HG03196 (cell line): ENCODE results near the gene HOXA3.

Source experiments
- ATAC-seq: cut with Tn5 transposase; IDR thresholded peaks from one replicate; pipeline ENCODE4 v1.9.1; 2021; ENCODE audit not compliant: unreplicated experiment

Gene HOXA3

DNA sequence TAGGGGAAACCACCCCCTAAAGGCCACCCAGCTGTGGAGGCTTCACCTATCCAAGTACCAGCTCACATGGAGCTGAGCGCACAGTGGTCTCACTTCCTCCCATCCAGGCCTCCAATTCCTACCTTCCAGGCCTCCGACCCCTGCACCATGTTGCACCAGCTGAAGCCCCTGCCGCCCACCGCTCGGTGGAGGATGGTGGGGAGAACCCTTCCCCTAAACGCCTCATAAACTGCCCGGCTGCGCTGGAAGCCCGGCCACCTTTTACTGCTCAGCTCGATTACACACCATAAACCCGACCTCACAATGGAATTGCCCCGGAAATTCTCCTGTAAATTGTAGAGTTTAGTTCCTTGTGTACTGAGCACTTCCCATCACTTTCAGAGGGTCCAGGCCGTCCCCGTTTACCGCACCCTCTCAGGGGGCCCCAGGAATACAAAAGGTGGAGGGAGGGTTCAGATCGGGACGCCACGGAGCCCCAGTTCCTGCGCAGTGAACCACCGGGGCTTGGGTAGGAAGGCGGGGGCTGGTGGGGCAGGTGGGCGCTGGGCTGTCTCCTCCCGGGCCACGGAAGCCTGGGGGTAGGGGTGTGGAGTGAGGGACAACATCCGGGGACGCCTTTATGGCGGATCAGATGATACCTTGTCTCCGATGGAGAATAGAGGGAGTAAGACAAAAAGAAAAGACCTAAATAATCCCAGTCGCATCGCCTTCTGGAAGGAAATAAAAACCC, 5.5 kb upstream of the HOXA3 start:
- no peak for ATAC-seq

DNA sequence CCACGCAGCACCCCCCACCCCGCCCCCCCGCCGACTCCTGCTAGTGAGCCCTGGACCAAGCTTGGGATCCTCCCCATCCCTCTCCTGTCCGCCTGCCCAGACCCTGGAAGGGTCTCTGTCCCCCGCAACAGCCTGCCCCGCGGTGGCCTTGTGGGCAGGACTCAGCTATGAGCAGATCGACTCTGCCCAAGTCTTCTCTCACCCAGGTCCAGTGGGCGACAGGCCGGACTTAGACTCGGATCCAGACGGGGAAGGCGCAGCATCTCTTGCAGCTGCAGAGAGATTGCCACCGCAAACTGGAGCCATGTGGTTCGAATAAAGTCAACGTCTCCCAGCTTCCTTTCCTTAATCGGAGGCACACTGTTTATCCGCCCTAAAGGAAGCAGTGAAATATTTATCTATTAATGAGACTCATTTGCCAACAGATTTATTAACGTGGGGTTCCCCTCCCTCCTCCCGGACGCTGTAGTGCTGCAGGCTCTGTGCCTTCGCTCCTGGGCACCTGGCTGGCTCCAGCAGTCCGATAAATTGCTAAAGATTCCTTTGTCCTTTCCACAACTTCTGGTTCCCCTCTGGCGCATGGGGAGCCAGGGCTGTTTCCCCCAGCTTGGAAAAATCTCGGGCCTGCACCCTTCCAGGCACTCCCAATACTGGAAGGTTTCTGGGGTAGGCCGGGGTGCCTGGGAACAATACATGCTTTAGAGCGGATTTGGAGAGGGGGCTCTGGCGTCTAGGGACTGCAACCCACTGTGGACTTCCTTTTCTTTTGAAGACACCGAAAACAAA, 4.7 kb upstream of the HOXA3 start:
- ATAC-seq: no peak

DNA sequence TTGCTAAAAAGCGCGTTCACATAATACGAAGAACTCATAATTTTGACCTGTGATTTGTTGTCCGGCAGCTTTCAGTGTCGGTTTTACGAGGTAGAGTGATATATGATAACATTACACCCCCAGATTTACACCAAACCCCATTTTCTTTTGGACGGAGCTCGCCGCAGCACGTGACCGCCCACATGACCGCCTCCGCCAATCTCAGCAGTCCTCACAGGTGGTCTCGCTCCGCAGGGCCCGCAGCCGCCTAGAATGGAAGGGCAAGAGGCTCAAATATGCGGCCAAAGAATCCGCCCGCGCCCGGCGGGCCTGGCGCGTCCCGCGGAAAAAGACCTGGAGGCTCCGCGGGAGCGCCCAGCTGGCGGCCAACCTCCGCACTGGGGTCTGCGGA, 4.1 kb upstream of the HOXA3 start, which contains the start of gene HOXA7:
Gene HOXA7, minus strand, starts transcription at position 168 of the 391 bp plus-strand sequence. Its CDS starts 130 bp downstream, at position 38.
- ATAC-seq: no peak

DNA sequence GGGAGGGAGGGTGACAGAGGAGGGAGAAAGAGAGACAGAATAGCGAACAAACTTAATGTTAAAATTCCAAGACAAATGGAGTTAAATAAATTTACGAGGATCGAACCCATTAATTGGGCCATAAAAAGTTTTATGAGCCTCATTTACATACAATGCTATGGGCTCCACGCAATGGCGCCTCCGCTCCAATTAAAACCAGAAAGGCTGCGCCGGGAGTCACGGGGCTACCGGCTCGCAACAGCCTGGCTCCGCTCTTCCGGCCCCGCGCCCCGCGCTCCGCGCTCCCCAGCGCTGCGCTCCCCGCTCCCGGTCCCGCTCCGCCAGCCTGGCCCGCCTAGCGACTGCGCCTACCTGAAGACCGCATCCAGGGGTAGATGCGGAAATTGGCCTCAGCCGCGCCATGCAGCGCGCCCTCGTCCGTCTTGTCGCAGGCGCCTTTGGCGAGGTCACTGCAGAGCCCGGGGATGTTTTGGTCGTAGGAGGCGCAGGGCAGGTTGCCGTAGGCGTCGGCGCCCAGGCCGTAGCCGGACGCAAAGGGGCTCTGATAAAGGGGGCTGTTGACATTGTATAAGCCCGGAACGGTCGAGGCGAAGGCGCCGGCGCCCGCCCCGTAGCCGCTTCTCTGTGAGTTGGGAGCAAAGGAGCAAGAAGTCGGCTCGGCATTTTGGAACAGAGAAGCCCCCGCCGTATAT, 3.6 kb upstream of the HOXA3 start:
- ATAC-seq: no peak

DNA sequence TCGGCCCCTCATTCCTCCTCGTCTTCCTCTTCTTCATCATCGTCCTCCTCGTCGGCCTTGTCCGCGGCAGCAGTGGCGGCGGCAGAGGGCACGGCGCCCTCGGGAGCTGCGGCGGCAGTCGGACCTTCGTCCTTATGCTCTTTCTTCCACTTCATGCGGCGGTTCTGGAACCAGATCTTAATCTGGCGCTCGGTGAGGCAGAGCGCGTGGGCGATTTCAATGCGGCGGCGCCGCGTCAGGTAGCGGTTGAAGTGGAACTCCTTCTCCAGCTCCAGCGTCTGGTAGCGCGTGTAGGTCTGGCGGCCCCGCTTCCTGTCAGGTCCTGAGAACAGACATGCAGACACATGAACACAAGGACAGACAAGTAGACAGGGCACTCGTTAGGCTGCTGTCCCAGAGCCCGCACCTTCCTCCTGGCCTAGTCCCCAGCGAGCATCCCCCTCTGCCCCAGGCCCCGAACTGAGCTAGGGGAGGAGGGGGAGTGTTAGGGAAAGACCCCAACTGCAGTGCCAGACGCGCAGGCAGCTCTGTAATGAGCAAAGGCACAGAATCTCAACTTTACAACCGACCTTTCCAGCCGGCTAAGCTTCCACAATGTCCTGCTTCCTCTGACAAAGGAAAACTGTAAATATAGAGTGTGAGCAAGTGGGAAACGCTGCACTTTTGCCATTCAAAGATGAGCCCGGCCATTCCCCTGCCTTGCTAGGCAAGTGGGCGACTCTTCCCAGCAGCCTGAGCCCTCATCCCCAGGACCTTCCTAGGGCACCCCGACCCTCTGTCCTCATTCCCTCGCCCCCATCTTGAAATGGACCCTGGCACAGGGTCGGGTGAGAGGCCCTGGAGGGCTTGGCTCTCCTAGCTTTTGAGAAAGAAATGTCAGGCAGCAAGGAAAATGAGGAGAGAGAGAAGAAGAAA, 2.8 kb upstream of the HOXA3 start:
- no peak for ATAC-seq

DNA sequence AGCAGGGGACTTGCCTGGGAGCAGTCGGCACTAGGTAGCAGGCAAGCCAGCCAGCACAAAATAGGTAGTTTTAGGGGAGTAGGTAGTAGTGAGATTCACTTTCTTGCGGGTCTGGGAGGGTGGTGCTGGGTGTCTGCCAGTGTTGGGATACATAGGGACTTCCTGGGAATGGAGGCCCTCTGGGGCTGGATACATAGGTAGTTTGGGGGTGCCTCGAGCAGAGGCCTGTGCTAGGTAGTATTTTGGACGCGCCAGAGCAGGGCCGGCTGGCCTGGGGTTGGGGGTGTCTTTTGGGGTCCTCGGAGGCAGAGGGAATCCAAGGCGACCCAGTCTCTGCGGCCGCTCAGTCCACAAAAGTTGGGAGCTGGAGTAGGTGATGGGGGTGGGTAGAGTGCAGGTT, 2.0 kb upstream of the HOXA3 start:
- ATAC-seq: no peak

DNA sequence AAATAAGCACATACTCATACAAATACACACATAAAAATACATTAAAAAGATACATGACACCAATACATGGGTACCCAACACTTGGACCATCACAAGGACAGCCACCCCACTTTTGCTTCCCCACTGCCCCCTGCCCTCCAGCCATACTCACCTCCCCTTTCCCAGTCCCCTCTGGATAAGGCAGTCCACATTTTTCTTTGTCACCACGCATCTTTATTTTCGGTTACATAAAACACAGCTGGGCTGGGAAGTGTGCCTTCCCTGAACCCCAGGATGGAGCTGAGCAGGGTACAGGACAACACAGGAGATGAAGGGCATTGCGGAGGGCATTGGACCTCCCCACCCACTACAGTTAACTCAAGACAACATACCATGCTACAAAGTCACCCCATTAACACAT, 1.1 kb upstream of the HOXA3 start:
- ATAC-seq: no peak

DNA sequence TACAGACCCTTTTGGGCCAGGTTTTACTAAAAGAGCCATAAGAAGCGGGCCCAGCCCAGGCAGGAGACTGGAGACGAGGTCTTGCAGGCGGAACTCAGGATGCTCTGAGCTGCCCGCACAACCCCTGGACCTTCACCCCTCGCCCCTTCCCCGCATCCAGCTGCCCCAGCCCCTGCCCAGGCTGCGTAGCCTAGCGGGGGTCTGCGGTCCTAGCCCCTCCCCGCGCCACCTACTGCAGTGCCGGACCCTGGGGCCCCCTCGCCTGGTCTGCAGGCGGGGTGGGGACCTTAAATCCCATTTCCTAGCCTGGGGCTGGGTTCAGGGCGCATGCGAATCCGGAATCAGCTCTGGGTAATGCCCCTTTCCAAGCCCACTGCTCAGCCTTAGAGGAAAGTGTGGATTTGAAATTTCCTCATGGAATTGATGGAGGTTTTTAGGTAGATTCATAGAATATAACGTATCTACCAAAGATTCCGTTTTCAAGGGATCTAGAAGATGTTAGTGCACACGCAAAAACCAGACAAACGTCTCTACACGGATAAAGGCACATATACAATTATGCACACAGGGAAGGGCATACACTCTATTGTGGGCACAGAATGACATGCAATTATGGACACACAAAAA, 546 bp upstream of the HOXA3 start:
- no peak for ATAC-seq

DNA sequence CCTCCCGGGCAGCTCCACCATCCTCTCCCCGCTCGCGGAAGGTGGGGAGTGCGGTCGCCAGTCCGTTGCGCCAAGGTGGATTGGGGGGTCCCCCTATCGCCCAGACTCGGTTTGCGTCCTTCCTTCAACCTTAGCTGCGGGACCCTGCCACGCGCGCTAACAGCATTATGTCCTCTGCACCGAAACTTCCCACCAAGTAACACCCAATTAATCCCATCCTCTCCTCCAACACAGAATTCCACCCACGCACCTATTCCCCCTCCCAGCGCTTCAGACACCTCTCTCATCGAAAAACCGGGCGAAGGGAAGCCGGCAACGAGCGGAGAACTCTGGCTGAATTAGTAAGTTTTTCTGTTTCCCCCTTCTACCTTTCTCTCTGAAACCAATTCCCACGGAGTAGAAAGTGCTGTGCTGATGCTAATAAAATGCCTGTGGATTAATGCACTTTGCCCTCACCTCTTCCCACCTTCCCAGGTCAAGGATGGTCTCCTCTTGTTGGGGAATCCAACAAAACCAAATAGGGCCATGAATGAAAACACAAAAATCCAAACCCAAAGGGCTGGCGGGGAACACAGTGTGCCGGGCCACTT, 947 bp downstream of the HOXA3 start:
- no peak for ATAC-seq

DNA sequence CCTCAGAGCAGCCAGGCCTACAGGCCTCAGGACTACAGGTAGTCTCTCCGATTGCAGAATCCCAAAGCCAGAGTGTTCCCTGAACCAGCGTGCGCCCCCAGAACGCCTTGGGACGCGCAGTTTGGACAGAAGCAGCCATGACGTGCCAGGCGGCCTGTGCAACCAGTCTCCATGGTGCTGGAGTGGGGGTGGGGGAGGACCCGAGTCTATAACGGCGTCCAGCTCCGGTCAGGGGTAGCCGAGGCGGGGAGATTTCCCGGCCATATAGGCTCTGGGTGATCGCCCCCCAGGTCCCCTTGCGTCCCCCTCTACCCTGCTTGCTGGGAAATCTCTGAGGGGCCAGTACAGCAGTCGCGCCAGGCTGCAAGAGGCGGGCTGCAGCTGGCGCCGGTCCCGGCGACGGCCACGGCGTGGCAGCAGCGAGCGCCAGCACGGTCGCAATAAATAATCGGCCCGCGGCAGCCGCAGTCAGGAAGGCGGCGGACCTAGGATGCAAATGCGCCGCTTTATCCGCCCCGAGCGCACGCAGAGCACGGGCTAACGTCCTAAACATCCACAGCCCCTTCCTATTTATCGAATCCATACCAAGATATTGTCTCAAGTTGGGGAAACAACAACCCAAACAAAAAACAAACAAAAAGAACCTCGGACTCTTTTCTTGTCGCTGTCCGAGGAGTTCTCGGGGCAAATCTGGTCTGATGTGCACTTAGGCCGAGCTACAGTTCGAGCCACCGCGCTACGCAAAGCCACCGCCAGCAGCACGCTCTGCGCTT, 1.6 kb downstream of the HOXA3 start:
- peak; percentile 54 for ATAC-seq

DNA sequence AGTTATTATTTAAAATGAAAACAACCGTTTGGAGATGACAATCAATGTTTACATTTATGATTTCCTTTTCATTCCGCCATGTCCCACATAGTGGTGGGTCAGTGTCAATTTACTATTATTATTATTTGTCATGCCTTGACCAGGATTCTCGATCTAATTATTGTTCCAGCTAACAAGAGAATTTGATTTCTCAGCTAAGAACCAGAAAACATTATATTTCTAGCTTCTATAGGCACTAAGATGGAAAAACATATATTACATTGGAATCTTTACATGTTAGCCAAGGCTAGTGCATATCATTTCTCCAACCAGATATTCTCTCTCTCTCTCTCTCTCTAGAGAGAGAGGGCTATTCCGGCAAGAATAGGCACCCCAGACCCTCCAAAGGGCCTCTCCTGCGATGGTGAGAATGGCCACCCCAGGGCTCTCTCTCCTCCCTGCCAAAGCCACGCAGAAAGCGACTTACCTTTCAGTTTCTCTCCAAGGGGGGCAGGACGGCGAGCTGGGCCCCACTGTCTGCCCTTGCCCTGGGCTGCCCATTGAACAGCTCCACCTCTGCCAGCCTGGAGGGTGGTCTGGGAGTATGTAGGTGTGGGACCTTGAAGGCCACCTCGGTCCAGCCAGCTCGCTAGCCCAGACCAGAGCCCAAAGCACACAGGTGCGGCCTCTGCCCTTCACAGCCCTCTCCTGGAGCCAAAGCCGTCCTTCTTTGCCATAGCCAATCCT, 2.4 kb downstream of the HOXA3 start:
- ATAC-seq: no peak

DNA sequence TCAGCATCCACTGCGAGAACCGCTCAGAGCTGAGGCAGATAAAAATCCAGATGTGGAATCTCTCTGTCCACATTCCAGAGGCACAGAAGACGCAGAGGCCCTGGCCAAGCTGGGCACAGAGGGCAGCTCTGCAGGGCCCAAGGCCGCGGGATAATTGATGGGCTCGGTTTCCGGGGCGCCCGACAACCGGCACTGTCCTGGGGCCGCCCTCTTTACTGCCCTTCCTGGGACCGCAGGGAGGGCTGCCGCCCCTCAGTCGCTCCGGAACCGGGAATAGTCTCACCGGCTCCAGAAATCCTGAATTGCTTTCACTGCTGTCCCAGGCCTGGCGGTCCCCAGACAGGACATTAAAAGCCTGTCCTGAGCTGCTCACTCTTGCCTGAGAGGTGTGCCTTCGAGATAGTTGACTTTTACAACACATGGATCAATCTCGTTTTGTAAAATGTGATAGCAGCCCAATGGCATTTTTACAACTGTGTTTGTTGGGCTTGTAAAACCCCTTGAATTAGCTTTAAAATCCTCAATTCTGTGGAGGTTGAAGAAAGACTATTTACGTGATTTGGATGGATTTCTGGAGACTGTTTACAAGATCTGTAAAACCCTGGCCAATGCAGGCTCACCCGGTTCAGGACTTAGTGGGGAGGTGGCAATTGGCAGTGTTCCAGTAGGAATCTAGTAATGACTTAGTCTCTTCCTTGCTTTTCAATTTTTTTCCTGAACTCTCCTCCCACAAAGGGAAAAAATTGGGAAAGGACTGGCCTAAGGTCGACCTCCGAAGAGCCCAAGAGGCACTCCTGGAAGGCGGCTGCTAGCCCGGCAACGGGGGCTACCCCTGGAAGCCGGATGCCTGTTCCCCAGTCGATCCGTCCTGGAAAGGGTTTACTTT, 3.4 kb downstream of the HOXA3 start:
- ATAC-seq: no peak

DNA sequence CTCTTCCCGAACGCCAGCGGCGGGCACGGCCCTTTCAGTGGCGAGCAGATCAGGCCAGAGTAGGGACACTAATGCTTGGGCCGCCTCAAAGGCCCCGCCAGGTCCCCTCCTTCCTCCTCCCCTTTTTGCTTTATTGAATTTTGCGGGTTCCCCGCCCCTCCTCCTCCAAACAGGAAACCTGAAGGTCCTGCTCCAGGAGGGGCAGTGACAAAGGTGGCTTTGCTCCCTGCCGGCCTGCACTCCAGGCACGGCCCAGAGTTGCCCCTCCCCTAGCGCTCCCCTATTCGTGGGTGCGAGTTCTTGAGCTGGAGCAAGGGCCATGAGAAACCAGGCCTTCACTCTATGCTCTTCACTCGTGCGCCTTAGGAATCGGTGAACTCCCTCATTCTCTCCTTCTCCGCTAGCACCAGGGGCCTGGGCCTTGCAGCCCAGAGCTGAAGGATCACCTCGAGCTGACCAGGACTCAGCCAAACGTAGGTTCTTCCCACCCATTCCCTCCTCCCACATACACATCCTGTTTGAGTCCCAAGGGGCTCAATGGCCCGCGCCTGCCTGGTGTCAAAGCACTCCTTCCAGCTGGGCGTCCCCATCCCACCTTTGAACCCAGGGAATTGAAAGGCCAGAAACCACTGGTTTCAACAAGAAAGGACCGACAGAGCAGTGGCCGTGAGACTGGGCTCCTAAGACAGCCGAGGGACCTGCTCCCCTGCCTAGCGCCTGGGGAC, 4.2 kb downstream of the HOXA3 start:
- ATAC-seq: no peak

DNA sequence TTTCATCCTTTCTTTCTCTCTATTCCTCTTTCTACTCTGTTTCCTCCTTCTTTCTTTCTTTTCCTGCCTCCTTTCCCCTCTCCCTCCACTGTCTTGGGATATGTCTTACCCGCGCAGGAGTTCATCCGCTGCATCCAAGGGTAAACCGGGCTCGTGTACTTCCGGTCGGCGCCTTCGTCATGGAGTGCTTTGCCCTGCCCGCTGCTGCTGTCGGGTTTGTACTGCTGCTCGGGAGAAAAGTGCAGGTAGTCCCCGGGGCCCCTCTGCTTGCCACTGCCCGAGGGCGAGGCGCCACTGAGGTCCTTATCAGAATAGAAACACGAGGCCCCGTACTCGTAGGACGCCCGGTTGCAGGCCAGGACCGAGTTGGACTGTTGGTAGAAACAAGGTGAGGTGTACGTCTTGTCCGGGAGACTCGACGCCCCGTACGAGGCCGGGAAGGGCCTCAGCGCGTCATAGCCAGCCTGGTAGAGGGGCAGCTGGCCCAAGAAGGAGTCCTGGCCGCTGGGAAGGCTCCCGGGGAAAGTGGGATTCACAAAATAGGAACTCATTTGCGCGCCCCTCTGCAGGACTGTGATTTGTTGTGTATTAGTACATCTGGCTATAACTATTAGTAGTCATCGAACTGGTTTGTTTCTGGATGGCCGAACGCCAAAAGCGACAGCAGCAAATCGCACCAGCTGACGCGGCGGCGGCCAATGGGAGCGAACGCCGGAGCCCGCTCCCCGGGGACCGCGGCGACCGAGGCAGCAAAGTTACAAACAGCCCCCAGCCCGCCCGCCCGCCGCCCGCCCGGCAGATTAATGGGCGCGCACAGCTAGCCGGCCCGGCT, 5.0 kb downstream of the HOXA3 start, which contains the start of gene HOXA6:
Gene HOXA6, minus strand, starts transcription at position 576 of the 832 bp plus-strand sequence. Its CDS starts 25 bp downstream, at position 551.
- ATAC-seq: no peak

DNA sequence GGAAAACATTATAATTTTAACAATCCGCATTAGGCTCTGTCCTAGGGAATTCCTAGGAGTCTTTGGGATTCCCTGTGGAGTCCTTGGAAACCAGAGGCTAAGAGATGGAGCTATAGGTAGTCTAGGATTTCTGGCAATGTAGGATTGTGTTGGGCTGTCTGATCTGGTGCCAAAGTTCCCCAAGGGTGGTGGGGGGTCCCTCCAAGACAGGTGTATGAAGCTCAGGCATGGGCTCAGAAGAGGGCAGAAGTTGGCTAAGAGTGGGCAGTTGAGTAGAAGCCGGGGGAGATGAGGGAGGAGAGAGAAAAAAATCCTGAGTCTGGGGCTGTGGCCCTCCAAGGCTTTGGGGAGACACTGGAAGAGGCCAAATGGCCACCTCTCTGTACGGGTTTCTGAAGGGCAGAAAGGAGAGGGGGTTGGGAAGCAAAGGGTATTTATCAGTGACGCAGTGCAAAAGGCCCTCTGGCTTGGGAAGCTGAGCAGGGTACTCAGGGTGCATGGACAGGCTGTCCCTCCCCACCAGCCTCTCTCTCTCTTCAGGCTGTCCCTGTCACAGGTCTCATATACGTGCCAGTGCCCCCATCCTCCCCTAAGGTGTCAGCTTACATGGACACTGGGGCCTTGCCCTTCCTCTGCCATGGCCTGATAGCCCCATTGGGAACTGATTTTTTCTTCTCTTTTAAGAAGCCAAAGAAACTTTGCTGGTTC, 5.7 kb downstream of the HOXA3 start:
- ATAC-seq: no peak
